Kidney epithelial cell (primary cell): ENCODE data around the gene GOLT1A. TPM values are rescaled to one million over a fixed set of nuclear protein-coding genes. Genes with fewer than 3 reads are reported as not detected.

ENCODE experiments used
- DNase-seq: peaks from one replicate; pipeline ENCODE4 v3.0.0-alpha.2; 2010; ENCODE audit warnings: low read depth
- H3K27me3 ChIP-seq: 2 replicates; pipeline ENCODE4 v1.6.0; 2011; ENCODE audit warnings: low read length; ENCODE audit not compliant: control insufficient read depth, insufficient read depth
- H3K36me3 ChIP-seq: 2 replicates; pipeline ENCODE4 v1.5.1; 2011; ENCODE audit warnings: low read length; ENCODE audit not compliant: control insufficient read depth, insufficient read depth
- H3K4me3 ChIP-seq: 2 replicates; pipeline ENCODE4 v1.5.1; 2011; ENCODE audit warnings: low read depth, mild to moderate bottlenecking, control low read depth, low read length
- total RNA-seq: library from RNA; depleted of rRNA; stranded (reverse); fragments of >200 nt; gene quantifications from 2 replicates; pipeline ENCODE4 v1.2.3, GENCODE V29; 2015
- TF ChIP-seq, protein P1 (sequence below): IDR thresholded peaks from 2 replicates; pipeline ENCODE4 v1.5.1; 2011; ENCODE audit warnings: mild to moderate bottlenecking, moderate library complexity, low read length, control low read depth, inconsistent platforms; ENCODE audit not compliant: insufficient read depth, poor library complexity, severe bottlenecking

GOLT1A gene
- total RNA-seq, 1 donor from 2014 or later: 5.0 TPM

DNA sequence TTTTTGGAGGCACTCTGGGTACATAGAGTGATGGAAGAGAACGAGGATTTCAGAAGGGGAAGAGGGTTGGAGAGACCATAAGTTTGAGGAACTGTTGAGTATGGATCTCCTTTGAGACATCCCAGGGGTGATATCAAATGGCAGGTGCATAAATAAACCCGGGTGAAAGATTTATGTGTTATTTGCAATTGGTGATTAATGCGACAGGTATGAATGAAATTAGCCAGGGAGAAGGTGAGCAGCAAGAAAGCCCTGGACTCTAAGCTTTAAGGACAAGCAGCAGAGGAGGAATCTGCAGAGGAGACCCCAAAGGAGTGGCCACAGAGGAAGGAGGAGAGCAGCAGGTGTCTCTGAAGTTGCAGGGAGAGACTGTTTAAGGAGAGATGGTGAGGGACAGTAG, 38.8 kb downstream of the GOLT1A start:
- DNase-seq: no peak
- TF ChIP-seq, protein P1, sequence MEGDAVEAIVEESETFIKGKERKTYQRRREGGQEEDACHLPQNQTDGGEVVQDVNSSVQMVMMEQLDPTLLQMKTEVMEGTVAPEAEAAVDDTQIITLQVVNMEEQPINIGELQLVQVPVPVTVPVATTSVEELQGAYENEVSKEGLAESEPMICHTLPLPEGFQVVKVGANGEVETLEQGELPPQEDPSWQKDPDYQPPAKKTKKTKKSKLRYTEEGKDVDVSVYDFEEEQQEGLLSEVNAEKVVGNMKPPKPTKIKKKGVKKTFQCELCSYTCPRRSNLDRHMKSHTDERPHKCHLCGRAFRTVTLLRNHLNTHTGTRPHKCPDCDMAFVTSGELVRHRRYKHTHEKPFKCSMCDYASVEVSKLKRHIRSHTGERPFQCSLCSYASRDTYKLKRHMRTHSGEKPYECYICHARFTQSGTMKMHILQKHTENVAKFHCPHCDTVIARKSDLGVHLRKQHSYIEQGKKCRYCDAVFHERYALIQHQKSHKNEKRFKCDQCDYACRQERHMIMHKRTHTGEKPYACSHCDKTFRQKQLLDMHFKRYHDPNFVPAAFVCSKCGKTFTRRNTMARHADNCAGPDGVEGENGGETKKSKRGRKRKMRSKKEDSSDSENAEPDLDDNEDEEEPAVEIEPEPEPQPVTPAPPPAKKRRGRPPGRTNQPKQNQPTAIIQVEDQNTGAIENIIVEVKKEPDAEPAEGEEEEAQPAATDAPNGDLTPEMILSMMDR: no peak
- Histone ChIP-seq H3K27me3 (no peaks in the 10 kb centered on the region), H3K36me3 (no peaks in the 10 kb centered on the region), H3K4me3 (no peak overlapping the region)

DNA sequence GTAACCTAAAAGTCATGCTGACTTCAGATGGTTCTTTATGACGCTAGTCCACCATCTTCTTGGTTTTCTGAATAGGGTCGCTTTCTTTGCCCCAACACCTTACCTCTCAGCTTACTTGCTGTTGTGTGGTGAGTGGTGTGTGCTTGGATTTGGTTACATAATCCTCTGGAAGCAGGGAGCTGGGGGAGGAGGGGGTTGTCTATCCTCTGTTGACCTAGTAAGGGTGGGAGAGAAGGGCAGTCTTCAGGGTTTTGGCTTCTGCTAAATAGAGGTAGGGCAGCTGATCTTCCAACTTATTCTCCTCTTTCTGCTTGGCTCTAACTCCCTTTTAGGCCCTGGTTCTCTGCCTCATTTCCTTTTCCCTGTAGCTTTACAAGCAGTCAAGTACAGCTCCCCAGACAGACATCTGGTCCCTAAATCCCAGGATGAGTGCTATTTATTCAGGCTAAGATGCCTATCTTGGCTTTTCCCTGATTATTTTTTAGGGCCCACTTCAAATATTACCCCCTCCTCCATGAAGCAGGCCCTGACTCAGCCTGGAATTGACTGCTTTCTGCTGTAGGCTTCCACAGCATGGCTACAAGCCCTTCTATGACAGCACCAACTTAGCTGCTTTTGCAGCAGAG, 41.3 kb downstream of the GOLT1A start:
- H3K27me3 ChIP-seq: no peaks in the 10 kb centered on the region
- no peak for DNase-seq
- no peak overlapping the region for H3K4me3 ChIP-seq
- TF ChIP-seq, protein P1: no peak
- no peaks in the 10 kb centered on the region for H3K36me3 ChIP-seq

DNA sequence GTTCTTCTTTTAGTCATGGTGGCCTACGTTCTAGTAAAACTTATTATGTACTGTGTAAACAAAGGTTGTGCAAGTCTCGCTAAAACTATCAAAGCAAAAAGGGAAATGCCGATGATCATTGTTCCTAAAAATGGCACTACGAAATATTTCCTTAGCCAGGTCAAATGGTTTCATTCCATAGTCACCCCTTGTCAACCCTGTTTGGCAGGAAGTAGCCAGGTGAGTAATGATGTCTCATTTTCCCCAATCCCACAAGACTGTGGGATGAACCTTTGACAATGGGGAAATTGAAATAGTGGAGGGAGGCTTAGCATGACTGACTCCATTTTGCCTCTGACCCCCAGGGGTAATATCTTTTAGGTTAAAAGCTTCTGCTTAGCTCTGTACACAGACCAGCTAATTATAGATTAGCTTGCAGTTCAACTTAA, 42.0 kb downstream of the GOLT1A start:
- peak; percentile 67 for DNase-seq
- TF ChIP-seq, protein P1: no peak
- Histone ChIP-seq H3K36me3 (no peaks in the 10 kb centered on the region), H3K27me3 (no peaks in the 10 kb centered on the region), H3K4me3 (no peak overlapping the region)

DNA sequence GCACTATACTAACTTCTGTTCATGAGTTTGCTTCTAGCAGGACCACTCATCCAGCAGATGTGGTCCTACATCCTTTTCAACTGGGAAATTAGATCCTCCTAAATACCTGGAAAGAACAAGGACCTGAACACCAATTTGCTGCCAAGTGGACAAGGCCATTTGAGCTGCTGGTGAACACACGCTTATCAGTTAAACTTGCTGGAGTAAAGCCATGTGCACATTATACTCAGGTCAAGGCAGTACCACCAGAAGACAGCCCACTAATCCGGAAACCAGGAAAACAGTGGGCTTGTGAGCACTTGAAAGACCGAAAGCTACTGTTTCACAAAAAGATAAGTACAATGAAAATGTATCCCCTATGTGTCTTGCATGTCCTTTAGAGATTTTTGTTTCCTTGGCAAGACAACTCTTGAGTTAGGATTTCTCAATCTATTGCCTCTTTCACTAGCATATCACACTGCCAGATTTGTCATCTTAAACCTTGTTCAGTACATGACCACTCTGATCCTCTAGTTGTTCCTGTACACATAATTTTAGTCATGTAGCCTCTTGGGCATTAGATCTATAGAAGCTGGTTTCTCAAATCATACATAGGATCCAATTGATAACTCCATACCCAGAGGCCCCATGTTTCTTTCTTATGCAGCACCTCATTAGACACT, 43.2 kb downstream of the GOLT1A start:
- TF ChIP-seq, protein P1: no peak
- H3K36me3 ChIP-seq: no peaks in the 10 kb centered on the region
- H3K27me3 ChIP-seq: no peaks in the 10 kb centered on the region
- H3K4me3 ChIP-seq: no peak overlapping the region
- DNase-seq: no peak

DNA sequence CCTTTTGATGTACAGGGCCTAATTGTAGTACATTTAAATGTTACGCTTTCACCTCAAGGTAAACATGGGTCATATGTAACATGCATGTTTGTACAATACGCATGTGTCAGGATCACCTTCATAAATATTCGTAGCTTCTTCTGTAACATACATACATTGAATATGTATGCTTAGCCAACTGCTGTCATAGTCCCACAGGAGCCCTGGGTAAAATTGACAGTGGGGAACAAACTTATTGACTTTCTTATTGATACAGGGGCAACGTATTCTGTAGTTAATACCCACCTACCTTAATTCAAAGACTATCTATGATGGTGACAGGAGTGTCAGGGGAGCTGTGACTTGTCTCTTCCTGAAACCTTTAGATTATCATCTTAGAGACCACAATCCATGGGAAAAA, 43.9 kb downstream of the GOLT1A start:
- TF ChIP-seq, protein P1: no peak
- Histone ChIP-seq H3K4me3 (no peak overlapping the region), H3K27me3 (no peaks in the 10 kb centered on the region), H3K36me3 (no peaks in the 10 kb centered on the region)
- no peak for DNase-seq
